ENCODE data around the gene ZNF609.

The ZNF609 gene

GRCh38 chr15:64685230-64685888, 225.0 kb downstream of the ZNF609 start:
- H3K27me3 ChIP-seq (ENCODE audit: control insufficient read depth, insufficient read depth, low read length): no peaks in the 10 kb centered on the region
- H3K9ac ChIP-seq (ENCODE audit: low read length): no peak overlapping the region
- H3K36me3 ChIP-seq (ENCODE audit: control insufficient read depth, insufficient read depth, low read length): peaks cover 24% of the 10 kb centered on the region
- no peak overlapping the region for H3K27ac ChIP-seq (ENCODE audit: low read depth, low read length)
- peaks cover 8% of the 10 kb centered on the region for H3K4me1 ChIP-seq (ENCODE audit: control insufficient read depth, insufficient read depth, low read length)
- no peak overlapping the region for H3K4me3 ChIP-seq (ENCODE audit: low read length)

GRCh38 chr15:64686130-64686735, 225.9 kb downstream of the ZNF609 start:
- Histone ChIP-seq H3K9ac (ENCODE audit: low read length) (no peak overlapping the region), H3K4me3 (ENCODE audit: low read length) (no peak overlapping the region), H3K27me3 (ENCODE audit: control insufficient read depth, insufficient read depth, low read length) (no peaks in the 10 kb centered on the region), H3K27ac (ENCODE audit: low read depth, low read length) (no peak overlapping the region), H3K36me3 (ENCODE audit: control insufficient read depth, insufficient read depth, low read length) (peaks cover 24% of the 10 kb centered on the region), H3K4me1 (ENCODE audit: control insufficient read depth, insufficient read depth, low read length) (peaks cover 17% of the 10 kb centered on the region)

- no peaks in the 10 kb centered on the region for H3K27me3 ChIP-seq (ENCODE audit: control insufficient read depth, insufficient read depth, low read length)
- peaks cover 21% of the 10 kb centered on the region for H3K36me3 ChIP-seq (ENCODE audit: control insufficient read depth, insufficient read depth, low read length)
Measured at GRCh38 chr15:64687172-64687571, 226.8 kb downstream of the ZNF609 start.

GRCh38 chr15:64687688-64688087, 227.3 kb downstream of the ZNF609 start:
- no peak overlapping the region for H3K9ac ChIP-seq (ENCODE audit: low read length)
- peaks cover 17% of the 10 kb centered on the region for H3K36me3 ChIP-seq (ENCODE audit: control insufficient read depth, insufficient read depth, low read length)
- H3K4me1 ChIP-seq (ENCODE audit: control insufficient read depth, insufficient read depth, low read length): peaks cover 26% of the 10 kb centered on the region
- peak overlapping the region; percentile 21 for H3K27ac ChIP-seq (ENCODE audit: low read depth, low read length)
- no peaks in the 10 kb centered on the region for H3K27me3 ChIP-seq (ENCODE audit: control insufficient read depth, insufficient read depth, low read length)
- H3K4me3 ChIP-seq (ENCODE audit: low read length): no peak overlapping the region

More at GRCh38 chr15:64687172-64687571, 226.8 kb downstream of the ZNF609 start:
- peak overlapping the region; percentile 21 for H3K27ac ChIP-seq (ENCODE audit: low read depth, low read length)
- H3K4me3 ChIP-seq (ENCODE audit: low read length): no peak overlapping the region
- no peak overlapping the region for H3K9ac ChIP-seq (ENCODE audit: low read length)
- H3K4me1 ChIP-seq (ENCODE audit: control insufficient read depth, insufficient read depth, low read length): peaks cover 23% of the 10 kb centered on the region

- H3K27ac ChIP-seq (ENCODE audit: low read depth, low read length): peak overlapping the region; percentile 21
- H3K4me1 ChIP-seq (ENCODE audit: control insufficient read depth, insufficient read depth, low read length): peaks cover 37% of the 10 kb centered on the region
- no peak overlapping the region for H3K9ac ChIP-seq (ENCODE audit: low read length)
- H3K36me3 ChIP-seq (ENCODE audit: control insufficient read depth, insufficient read depth, low read length): peaks cover 17% of the 10 kb centered on the region
- H3K27me3 ChIP-seq (ENCODE audit: control insufficient read depth, insufficient read depth, low read length): no peaks in the 10 kb centered on the region
- H3K4me3 ChIP-seq (ENCODE audit: low read length): no peak overlapping the region
Measured at GRCh38 chr15:64688770-64689169, 228.4 kb downstream of the ZNF609 start.

GRCh38 chr15:64690008-64690407, 229.6 kb downstream of the ZNF609 start:
- peak overlapping the region; percentile 24 for H3K27ac ChIP-seq (ENCODE audit: low read depth, low read length)
- no peaks in the 10 kb centered on the region for H3K27me3 ChIP-seq (ENCODE audit: control insufficient read depth, insufficient read depth, low read length)
- peaks cover 17% of the 10 kb centered on the region for H3K36me3 ChIP-seq (ENCODE audit: control insufficient read depth, insufficient read depth, low read length)
- peaks cover 38% of the 10 kb centered on the region for H3K4me1 ChIP-seq (ENCODE audit: control insufficient read depth, insufficient read depth, low read length)
- H3K9ac ChIP-seq (ENCODE audit: low read length): no peak overlapping the region
- no peak overlapping the region for H3K4me3 ChIP-seq (ENCODE audit: low read length)

- peaks cover 44% of the 10 kb centered on the region for H3K4me1 ChIP-seq (ENCODE audit: control insufficient read depth, insufficient read depth, low read length)
- no peak overlapping the region for H3K4me3 ChIP-seq (ENCODE audit: low read length)
- peaks cover 14% of the 10 kb centered on the region for H3K36me3 ChIP-seq (ENCODE audit: control insufficient read depth, insufficient read depth, low read length)
- H3K9ac ChIP-seq (ENCODE audit: low read length): no peak overlapping the region
- no peaks in the 10 kb centered on the region for H3K27me3 ChIP-seq (ENCODE audit: control insufficient read depth, insufficient read depth, low read length)
- peak overlapping the region; percentile 42 for H3K27ac ChIP-seq (ENCODE audit: low read depth, low read length)
Measured at GRCh38 chr15:64690578-64691296, 230.4 kb downstream of the ZNF609 start.

DNA sequence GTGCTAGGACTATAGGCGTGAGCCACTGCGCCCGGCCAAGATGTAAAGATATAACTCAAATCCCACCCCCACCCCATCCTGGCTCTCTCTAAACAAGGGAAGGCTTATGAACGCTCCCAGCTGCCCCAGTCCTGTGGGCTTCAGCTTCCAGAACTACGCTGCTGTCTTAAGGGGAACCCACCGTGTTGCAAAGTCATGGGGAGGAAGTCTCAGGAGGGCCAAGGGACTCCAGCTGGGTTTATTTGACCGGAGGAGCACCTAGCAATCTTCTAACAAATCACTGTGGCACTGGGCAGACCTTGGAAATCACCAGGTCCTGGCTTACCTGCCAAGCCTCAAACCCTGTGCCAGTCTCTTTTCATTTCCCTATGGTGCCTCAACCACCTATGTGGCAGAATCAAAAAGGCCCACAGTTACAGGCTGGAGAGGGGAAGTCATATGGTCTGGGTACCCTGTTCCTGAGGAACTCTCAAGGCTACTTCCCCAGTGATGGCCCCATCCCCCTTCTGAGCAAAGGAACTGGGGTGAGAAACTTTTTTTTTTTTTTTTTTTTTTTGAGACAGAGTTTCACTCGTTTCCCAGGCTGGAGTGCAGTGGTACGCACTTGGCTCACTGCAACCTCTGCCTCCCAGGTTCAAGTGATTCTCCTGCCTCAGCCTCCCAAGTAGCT, 231.7 kb downstream of the ZNF609 start:
- H3K4me3 ChIP-seq (ENCODE audit: low read length): no peak overlapping the region
- H3K4me1 ChIP-seq (ENCODE audit: control insufficient read depth, insufficient read depth, low read length): peaks cover 45% of the 10 kb centered on the region
- peaks cover 14% of the 10 kb centered on the region for H3K36me3 ChIP-seq (ENCODE audit: control insufficient read depth, insufficient read depth, low read length)
- no peak overlapping the region for H3K9ac ChIP-seq (ENCODE audit: low read length)
- H3K27me3 ChIP-seq (ENCODE audit: control insufficient read depth, insufficient read depth, low read length): no peaks in the 10 kb centered on the region
- H3K27ac ChIP-seq (ENCODE audit: low read depth, low read length): peak overlapping the region; percentile 63

GRCh38 chr15:64693134-64693533, 232.8 kb downstream of the ZNF609 start:
- Histone ChIP-seq H3K36me3 (ENCODE audit: control insufficient read depth, insufficient read depth, low read length) (peaks cover 12% of the 10 kb centered on the region), H3K4me1 (ENCODE audit: control insufficient read depth, insufficient read depth, low read length) (peaks cover 46% of the 10 kb centered on the region), H3K27me3 (ENCODE audit: control insufficient read depth, insufficient read depth, low read length) (no peaks in the 10 kb centered on the region), H3K4me3 (ENCODE audit: low read length) (no peak overlapping the region), H3K9ac (ENCODE audit: low read length) (no peak overlapping the region), H3K27ac (ENCODE audit: low read depth, low read length) (peak overlapping the region; percentile 78)

DNA sequence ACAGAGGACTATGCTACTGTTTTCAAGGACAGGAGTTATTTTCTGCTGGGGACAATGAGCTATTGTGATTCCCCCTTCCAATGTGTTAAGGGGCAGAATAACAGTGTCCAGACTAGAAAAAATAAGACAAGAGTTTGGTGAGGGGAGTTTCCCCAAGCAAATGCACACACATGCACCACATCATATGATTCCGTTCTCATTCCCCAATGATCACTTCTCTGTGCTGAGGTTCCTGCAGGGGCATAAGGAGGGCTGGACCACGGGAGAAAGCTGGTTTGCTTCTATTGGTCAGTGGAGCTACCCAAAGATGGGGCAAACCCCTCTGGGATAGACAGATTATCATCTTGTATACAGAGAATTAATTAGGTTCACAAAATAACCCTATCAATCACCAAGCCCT, 234.4 kb downstream of the ZNF609 start:
- Histone ChIP-seq H3K9ac (ENCODE audit: low read length) (no peak overlapping the region), H3K36me3 (ENCODE audit: control insufficient read depth, insufficient read depth, low read length) (peaks cover 1% of the 10 kb centered on the region), H3K4me1 (ENCODE audit: control insufficient read depth, insufficient read depth, low read length) (peaks cover 59% of the 10 kb centered on the region), H3K27me3 (ENCODE audit: control insufficient read depth, insufficient read depth, low read length) (no peaks in the 10 kb centered on the region), H3K27ac (ENCODE audit: low read depth, low read length) (peak overlapping the region; percentile 26), H3K4me3 (ENCODE audit: low read length) (no peak overlapping the region)

DNA sequence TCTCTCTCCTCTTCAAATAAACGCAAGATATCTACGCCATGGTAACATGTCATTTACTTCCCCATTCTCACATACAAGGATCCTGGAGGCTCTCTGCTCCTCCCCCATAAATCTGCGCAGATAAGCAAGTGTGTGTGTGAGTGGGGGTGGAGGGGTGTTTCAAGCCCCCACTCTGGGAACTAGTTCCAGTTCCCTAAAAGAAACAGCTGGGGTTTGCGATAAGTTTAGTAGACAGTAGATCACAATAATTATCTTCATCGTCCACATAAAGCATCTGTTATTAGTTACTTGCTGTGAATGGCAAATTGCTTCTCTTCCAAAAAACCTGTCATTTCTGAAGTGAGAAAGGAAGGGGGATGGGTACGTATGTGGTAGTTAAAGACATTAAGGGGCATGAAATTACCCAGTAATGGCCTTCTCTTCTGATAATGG, 235.2 kb downstream of the ZNF609 start:
- Histone ChIP-seq H3K27ac (ENCODE audit: low read depth, low read length) (peak overlapping the region; percentile 26), H3K4me3 (ENCODE audit: low read length) (no peak overlapping the region), H3K9ac (ENCODE audit: low read length) (no peak overlapping the region), H3K27me3 (ENCODE audit: control insufficient read depth, insufficient read depth, low read length) (no peaks in the 10 kb centered on the region), H3K4me1 (ENCODE audit: control insufficient read depth, insufficient read depth, low read length) (peaks cover 62% of the 10 kb centered on the region), H3K36me3 (ENCODE audit: control insufficient read depth, insufficient read depth, low read length) (no peaks in the 10 kb centered on the region)

GRCh38 chr15:64696481-64696880, 236.1 kb downstream of the ZNF609 start:
- H3K4me1 ChIP-seq (ENCODE audit: control insufficient read depth, insufficient read depth, low read length): peaks cover 62% of the 10 kb centered on the region
- no peaks in the 10 kb centered on the region for H3K36me3 ChIP-seq (ENCODE audit: control insufficient read depth, insufficient read depth, low read length)
- no peaks in the 10 kb centered on the region for H3K27me3 ChIP-seq (ENCODE audit: control insufficient read depth, insufficient read depth, low read length)
- no peak overlapping the region for H3K9ac ChIP-seq (ENCODE audit: low read length)
- H3K27ac ChIP-seq (ENCODE audit: low read depth, low read length): peak overlapping the region; percentile 0
- no peak overlapping the region for H3K4me3 ChIP-seq (ENCODE audit: low read length)

All from rectal smooth muscle tissue (tissue), 1 donor.